ENCODE results near the gene ARL13B.

GRCh38 chr3:94095111-94095510 is 115.2 kb downstream of the ARL13B start:
- TF ChIP-seq, protein P1, sequence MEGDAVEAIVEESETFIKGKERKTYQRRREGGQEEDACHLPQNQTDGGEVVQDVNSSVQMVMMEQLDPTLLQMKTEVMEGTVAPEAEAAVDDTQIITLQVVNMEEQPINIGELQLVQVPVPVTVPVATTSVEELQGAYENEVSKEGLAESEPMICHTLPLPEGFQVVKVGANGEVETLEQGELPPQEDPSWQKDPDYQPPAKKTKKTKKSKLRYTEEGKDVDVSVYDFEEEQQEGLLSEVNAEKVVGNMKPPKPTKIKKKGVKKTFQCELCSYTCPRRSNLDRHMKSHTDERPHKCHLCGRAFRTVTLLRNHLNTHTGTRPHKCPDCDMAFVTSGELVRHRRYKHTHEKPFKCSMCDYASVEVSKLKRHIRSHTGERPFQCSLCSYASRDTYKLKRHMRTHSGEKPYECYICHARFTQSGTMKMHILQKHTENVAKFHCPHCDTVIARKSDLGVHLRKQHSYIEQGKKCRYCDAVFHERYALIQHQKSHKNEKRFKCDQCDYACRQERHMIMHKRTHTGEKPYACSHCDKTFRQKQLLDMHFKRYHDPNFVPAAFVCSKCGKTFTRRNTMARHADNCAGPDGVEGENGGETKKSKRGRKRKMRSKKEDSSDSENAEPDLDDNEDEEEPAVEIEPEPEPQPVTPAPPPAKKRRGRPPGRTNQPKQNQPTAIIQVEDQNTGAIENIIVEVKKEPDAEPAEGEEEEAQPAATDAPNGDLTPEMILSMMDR (IDR thresholded peaks at IDR 0.05), result no peak
- no peak for TF ChIP-seq POLR2A (IDR thresholded peaks at IDR 0.05)
